ENCODE measurements around the gene PCSK4.

PCSK4 gene

DNA sequence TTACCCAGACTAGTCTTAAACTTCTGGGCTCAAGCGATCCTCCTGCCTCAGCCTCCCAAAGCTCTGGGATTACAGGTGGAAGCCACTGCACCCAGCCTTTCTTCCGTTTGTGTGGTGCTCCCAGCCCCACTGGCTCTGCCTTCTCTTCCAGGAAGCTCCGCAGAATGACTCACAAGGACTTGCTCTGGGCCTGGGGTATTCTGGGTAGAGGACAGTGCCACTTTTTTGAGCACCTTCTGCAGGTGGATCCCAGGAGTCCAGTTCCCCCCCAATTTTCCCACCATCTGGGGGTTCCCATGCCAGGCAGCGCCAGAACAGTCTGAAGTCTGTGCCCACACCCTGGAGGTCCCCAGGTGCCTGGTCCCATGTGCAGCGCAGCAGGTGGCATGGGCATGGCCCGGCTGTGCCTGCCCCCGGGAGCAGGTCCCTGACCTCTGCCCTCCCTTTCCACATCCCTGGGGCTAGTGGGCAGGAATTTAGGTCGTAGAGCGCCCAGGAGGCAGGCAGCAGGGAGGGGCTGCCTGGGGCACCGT, 2.4 kb upstream of the PCSK4 start:
- TF ChIP-seq, protein P1, sequence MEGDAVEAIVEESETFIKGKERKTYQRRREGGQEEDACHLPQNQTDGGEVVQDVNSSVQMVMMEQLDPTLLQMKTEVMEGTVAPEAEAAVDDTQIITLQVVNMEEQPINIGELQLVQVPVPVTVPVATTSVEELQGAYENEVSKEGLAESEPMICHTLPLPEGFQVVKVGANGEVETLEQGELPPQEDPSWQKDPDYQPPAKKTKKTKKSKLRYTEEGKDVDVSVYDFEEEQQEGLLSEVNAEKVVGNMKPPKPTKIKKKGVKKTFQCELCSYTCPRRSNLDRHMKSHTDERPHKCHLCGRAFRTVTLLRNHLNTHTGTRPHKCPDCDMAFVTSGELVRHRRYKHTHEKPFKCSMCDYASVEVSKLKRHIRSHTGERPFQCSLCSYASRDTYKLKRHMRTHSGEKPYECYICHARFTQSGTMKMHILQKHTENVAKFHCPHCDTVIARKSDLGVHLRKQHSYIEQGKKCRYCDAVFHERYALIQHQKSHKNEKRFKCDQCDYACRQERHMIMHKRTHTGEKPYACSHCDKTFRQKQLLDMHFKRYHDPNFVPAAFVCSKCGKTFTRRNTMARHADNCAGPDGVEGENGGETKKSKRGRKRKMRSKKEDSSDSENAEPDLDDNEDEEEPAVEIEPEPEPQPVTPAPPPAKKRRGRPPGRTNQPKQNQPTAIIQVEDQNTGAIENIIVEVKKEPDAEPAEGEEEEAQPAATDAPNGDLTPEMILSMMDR (IDR thresholded peaks at IDR 0.05; ENCODE audit: low read depth, low read length), result no peak
- H3K4me3 ChIP-seq (replicated peaks in 1 of 2; ENCODE audit: low read depth in 2 of 2, low read length in 2 of 2), result no peak overlapping the region
- peak in 1 of 2 donors; percentile 37 for DNase-seq (ENCODE audit: low read depth in 2 of 2)

DNA sequence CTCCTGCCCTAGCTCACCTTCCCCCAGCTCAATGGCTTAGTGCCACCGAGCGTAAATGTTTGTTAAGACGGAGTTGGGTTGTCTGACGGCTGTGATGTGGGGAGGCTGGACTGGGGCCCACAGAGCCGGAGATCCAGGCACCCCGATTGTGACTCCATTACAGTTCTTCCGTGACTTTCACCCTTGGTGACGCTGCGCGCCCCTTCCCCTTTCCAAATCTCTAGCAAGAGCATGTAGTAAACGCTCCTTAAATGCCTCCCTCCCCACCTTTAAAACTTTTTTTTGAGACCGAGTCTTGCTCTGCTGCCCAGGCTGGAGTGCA, 1.7 kb upstream of the PCSK4 start:
- TF ChIP-seq, protein P1 (IDR thresholded peaks at IDR 0.05; ENCODE audit: low read depth, low read length), result no peak
- peak overlapping the region; percentile 53 to 60 for H3K4me3 ChIP-seq (replicated peaks in 1 of 2; ENCODE audit: low read depth in 2 of 2, low read length in 2 of 2)
- DNase-seq (ENCODE audit: low read depth in 2 of 2), result no peak

DNA sequence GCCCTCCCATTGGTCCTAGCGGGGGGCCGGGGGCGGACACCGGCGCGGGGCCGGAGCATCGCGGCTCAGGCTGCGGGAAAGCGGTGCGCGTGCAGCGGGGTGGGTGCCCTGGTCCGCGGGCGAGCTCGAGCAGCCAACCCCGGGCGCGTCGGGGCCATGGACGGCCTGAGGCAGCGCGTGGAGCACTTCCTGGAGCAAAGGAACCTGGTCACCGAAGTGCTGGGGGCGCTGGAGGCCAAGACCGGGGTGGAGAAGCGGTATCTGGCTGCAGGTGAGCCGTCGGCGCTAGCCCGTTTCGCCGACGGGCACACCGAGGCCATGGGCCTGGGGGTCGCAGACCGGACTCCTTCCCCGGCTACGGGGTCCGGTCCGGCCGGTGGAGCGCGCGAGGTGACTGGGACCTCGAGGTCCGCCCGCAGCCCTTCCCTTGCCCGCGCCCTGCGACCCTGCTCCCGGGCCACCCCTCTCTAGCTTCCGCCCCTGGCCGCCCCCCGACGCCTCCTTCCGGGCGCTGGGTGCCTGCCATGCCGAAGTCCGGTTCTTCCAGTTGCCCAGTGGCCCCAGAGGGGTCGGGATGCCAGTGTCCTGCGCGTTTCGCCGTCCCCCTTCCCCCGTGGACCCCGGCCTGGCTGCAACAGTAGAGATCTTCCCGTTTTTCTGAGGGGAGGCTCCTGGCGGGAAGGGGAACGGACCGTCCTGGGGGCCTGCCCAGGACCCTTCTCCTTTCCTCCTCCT, 1.1 kb upstream of the PCSK4 start, which contains the start of gene REEP6:
REEP6 (plus strand) TSS at position 68 of the 735 bp plus-strand sequence; CDS start at position 157, 89 bp downstream.
- H3K4me3 ChIP-seq (replicated peaks in 1 of 2; ENCODE audit: low read depth in 2 of 2, low read length in 2 of 2), result peak within 1 kb of the TSS; percentile 56 to 60
- no peak for DNase-seq (ENCODE audit: low read depth in 2 of 2)

DNA sequence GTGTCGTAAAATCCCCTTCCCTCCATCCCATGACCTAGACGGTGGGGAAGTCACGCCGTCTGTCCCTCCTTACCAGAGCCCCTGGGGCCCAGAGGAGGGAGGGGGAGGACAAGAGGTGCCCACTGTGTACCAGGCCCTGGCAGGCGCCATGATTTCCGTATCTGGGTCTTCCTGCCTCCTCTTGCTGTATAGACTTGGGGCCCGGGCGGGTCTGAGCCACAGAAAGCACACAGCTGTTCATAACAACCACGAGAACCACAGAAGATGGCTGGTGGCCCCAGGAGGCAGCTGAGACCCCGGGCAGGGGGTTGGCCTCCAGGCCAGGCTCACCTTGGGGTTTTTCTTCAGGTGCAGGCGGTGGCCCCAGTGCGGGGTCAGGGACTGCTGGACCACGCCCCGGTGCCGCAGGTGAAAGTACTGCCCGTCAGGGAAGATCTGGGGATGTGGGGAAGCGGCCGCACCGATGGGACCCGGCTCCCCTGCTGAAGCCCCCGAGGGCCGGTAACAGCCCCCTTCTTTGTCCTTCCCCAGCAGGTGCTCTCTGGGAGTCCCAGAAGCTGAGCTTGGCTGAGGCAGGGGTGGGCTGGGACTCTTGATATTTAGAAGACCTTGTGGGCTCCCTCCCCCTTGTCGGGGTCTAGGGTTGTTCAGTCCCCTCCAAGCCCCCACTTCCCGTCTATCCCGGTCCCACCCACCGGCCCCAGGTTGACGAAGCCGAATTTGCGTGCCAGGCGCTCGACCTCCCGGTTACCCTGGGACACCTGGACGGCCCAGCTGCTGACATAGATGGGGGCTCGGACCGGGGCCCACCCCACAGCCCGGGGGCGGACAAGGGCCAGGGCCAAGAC, 463 bp downstream of the PCSK4 start:
- TF ChIP-seq, protein P1 (IDR thresholded peaks at IDR 0.05; ENCODE audit: low read depth, low read length), result no peak
- no peak for DNase-seq (ENCODE audit: low read depth in 2 of 2)
- peak overlapping the region; percentile 56 to 60 for H3K4me3 ChIP-seq (replicated peaks in 1 of 2; ENCODE audit: low read depth in 2 of 2, low read length in 2 of 2)

More for the DNA sequence above, 1.1 kb upstream of the PCSK4 start, which contains the start of gene REEP6:
- TF ChIP-seq, protein P1 (IDR thresholded peaks at IDR 0.05; ENCODE audit: low read depth, low read length), result no peak

DNA sequence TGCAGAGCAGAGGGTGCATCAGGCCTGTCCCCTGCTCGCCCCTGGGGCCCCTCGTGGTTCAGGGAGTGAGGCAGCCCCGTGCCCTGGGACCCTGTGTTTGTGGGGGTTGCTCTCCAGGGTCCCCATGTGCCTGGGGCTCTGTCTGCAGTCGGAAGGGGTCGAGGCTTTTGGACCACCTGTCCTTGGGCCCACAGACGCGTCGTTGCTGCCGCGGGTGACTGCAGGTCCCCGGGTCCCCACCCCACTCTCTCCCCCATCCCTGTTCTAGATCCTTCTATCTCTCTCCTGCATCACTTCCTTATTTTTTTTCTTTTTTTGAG, 1.9 kb downstream of the PCSK4 start:
- H3K4me3 ChIP-seq (replicated peaks in 1 of 2; ENCODE audit: low read depth in 2 of 2, low read length in 2 of 2), result no peak overlapping the region
- TF ChIP-seq, protein P1 (IDR thresholded peaks at IDR 0.05; ENCODE audit: low read depth, low read length), result no peak
- no peak for DNase-seq (ENCODE audit: low read depth in 2 of 2)

DNA sequence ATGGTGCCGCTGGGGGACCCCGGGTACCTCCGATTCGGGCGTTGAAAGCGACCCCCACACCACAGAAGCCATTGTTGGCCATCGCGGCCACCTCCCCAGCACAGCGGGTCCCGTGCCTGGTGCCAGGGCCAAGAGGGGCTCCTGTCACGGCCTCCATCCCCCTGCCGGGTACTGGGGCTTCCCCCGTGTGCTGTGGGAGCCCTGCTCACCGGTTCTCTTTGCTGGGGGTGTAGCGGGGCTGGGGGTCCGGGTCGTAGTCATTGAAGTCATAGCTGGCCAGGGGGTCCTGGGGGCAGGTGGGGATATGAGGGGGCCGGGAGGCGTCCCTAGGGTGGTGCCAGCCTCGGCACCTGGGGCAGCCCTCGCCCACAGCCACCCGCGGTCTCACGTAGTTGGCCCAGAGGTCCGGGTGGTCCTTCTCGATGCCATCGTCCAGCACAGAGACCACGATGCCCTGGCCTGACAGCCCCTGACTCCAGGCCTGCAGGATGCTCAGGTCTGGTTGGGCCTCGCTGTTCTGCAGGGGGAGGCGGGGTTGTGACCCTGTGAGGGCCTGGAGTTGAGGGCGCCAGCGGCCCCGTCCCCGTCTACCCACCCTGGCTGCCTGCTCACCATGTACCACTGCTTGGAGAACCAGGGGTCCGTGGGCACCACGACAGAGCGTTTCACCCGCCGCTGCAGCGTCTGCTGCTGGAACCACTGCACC, 2.4 kb downstream of the PCSK4 start:
- H3K4me3 ChIP-seq (replicated peaks in 1 of 2; ENCODE audit: low read depth in 2 of 2, low read length in 2 of 2), result no peak overlapping the region
- TF ChIP-seq, protein P1 (IDR thresholded peaks at IDR 0.05; ENCODE audit: low read depth, low read length), result no peak
- DNase-seq (ENCODE audit: low read depth in 2 of 2), result no peak

Data from cardiac fibroblast (primary cell).